Fibroblast of villous mesenchyme (primary cell): ENCODE data around the gene RGS7. TPM values are rescaled to one million over a fixed set of nuclear protein-coding genes. Genes with fewer than 3 reads are reported as not detected.
A peak's percentile ranks its signal among the peaks of the same experiment; 100 is the strongest.
"Not testable (repeated sequence)": the region's sequence is repeated elsewhere in the genome, so short reads cannot be mapped to it uniquely, and the experiment has no call there.

Source experiments
- DNase-seq: peaks from one replicate; pipeline ENCODE4 v3.0.0-alpha.2; 2010; ENCODE audit warnings: low read depth
- H3K4me3 ChIP-seq: 2 replicates; pipeline ENCODE4 v1.5.1; 2011; ENCODE audit warnings: low read depth, mild to moderate bottlenecking, low read length
- CTCF ChIP-seq: IDR thresholded peaks from 2 replicates; pipeline ENCODE4 v1.5.1; 2012; ENCODE audit warnings: low read depth, mild to moderate bottlenecking, low read length; ENCODE audit not compliant: insufficient read depth
- total RNA-seq: library from RNA; depleted of rRNA; stranded (reverse); fragments of >200 nt; gene quantifications from 2 replicates; pipeline ENCODE4 v1.2.3, GENCODE V29; 2012

RGS7 gene
- total RNA-seq, 1 donor: 0.43 TPM

- no peak for DNase-seq
- no peak for TF ChIP-seq CTCF
- H3K4me3 ChIP-seq: no peak overlapping the region
Measured at GRCh38 chr1:240772131-240772530, 584.9 kb downstream of the RGS7 start.

- TF ChIP-seq CTCF: no peak
- H3K4me3 ChIP-seq: no peak overlapping the region
- DNase-seq: no peak
Measured at GRCh38 chr1:240771450-240771849, 585.6 kb downstream of the RGS7 start.

- H3K4me3 ChIP-seq: no peak overlapping the region
- no peak for DNase-seq
- TF ChIP-seq CTCF: no peak
Measured at GRCh38 chr1:240768979-240769378, 588.0 kb downstream of the RGS7 start.

- H3K4me3 ChIP-seq: no peak overlapping the region
- DNase-seq: no peak
- TF ChIP-seq CTCF: no peak
Measured at GRCh38 chr1:240766831-240767230, 590.2 kb downstream of the RGS7 start.

GRCh38 chr1:240765732-240766363 lies 591.2 kb downstream of the RGS7 start:
- H3K4me3 ChIP-seq: no peak overlapping the region

GRCh38 chr1:240763771-240764170 lies 593.2 kb downstream of the RGS7 start:
- H3K4me3 ChIP-seq: no peak overlapping the region
- DNase-seq: no peak
- TF ChIP-seq CTCF: no peak

More at GRCh38 chr1:240765732-240766363, 591.2 kb downstream of the RGS7 start:
- DNase-seq: peak; percentile 39
- TF ChIP-seq CTCF: no peak

- DNase-seq, H3K4me3 ChIP-seq: not testable (repeated sequence)
Measured at GRCh38 chr1:240763095-240763494, 593.9 kb downstream of the RGS7 start.

- not testable (repeated sequence) for H3K4me3 ChIP-seq, DNase-seq
Measured at GRCh38 chr1:240762471-240762987, 594.5 kb downstream of the RGS7 start.

GRCh38 chr1:240758777-240759176 lies 598.2 kb downstream of the RGS7 start:
- H3K4me3 ChIP-seq, DNase-seq: not testable (repeated sequence)
